Endothelial cell of umbilical vein (primary cell): ENCODE results near the gene KIF26B. TPM values are rescaled to one million over a fixed set of nuclear protein-coding genes. Genes with fewer than 3 reads are reported as not detected.

ENCODE experiments used
- BruUV-seq: library from RNA; stranded (reverse); fragments of 400-500 nt; replicated peaks from 2 replicates; lab custom pipeline; 2021; lab: Mats Ljungman, UMichigan
- CTCF ChIA-PET: fragments of 300-600, 350-600 bp; sonication (Branson Sonifier 250); formaldehyde crosslinking; loops from one replicate; lab custom pipeline; 2021; ENCODE audit warnings: antibody characterized with exemption, inconsistent platforms; lab: Charles Lee
- POLR2A ChIA-PET: fragments of 300-600, 350-600 bp; sonication (Branson Sonifier 250); formaldehyde crosslinking; loops from one replicate; lab custom pipeline; 2021; ENCODE audit warnings: antibody characterized with exemption, inconsistent platforms; lab: Charles Lee
- DNase-seq: peaks from one replicate; pipeline ENCODE4 v3.0.0-alpha.2; 2011; ENCODE audit warnings: low read depth, low spot score
- FAIRE-seq: peaks from 2 replicates; lab custom pipeline; 2011; peaks lifted over from hg19 to GRCh38; lab: Jason Lieb, UNC
- H2AFZ ChIP-seq: 2 replicates; pipeline ENCODE4 v1.6.0; 2012; ENCODE audit warnings: low read depth, low read length, control low read depth, inconsistent platforms
- H3K27ac ChIP-seq: 2 replicates; pipeline ENCODE4 v1.5.1; 2011; ENCODE audit warnings: low read depth, mild to moderate bottlenecking, control low read depth, low read length, moderate library complexity; ENCODE audit not compliant: insufficient read depth
- H3K27me3 ChIP-seq, 2 experiments: 2 replicates each; pipeline versions ENCODE4 v1.6.0 to v1.6.1; 2011; ENCODE audit warnings: low read length in 2 of 2, mixed read lengths in 1 of 2; ENCODE audit not compliant: control insufficient read depth in 2 of 2, insufficient read depth in 2 of 2
- H3K36me3 ChIP-seq, 2 experiments: 2 replicates in 1 of 2; 3 replicates in 1 of 2; pipeline ENCODE4 v1.5.1; 2011; ENCODE audit warnings: low read length in 2 of 2, mild to moderate bottlenecking in 1 of 2, moderate library complexity in 1 of 2; ENCODE audit not compliant: control insufficient read depth in 2 of 2, insufficient read depth in 2 of 2; ENCODE audit errors: extremely low read depth in 1 of 2
- H3K4me1 ChIP-seq: 3 replicates; pipeline ENCODE4 v1.5.1; 2011; ENCODE audit warnings: mild to moderate bottlenecking, low read length; ENCODE audit not compliant: control insufficient read depth, insufficient read depth; ENCODE audit errors: extremely low read depth
- H3K4me2 ChIP-seq: 2 replicates; pipeline ENCODE4 v1.6.1; 2011; ENCODE audit warnings: low read length, control low read depth, mixed read lengths; ENCODE audit not compliant: insufficient read depth
- H3K4me3 ChIP-seq, 3 experiments: fragments of 200-600 bp in 1 of 3; sonication (generic), shearing (Covaris generic) in 1 of 3; replicated peaks in 1 of 3; 2 replicates each; pipeline ENCODE4 v1.5.1; 2011 to 2016; ENCODE audit warnings: control low read depth in 3 of 3, low read length in 3 of 3, mild to moderate bottlenecking in 2 of 3, inconsistent platforms in 1 of 3, low read depth in 1 of 3, moderate library complexity in 1 of 3; ENCODE audit not compliant: insufficient read depth in 1 of 3
- H3K79me2 ChIP-seq: 2 replicates; pipeline ENCODE4 v1.6.0; 2012; ENCODE audit warnings: low read length, inconsistent platforms; ENCODE audit not compliant: control insufficient read depth, insufficient read depth
- H3K9ac ChIP-seq: replicated peaks from 2 replicates; pipeline ENCODE3; 2011; ENCODE audit warnings: low read length, control low read depth; ENCODE audit not compliant: insufficient read depth; ENCODE audit errors: extremely low read depth
- H3K9me1 ChIP-seq: replicated peaks from 3 replicates; pipeline ENCODE4 v1.6.0; 2011; ENCODE audit warnings: mild to moderate bottlenecking, low read length; ENCODE audit not compliant: control insufficient read depth, insufficient read depth; ENCODE audit errors: extremely low read depth
- H3K9me3 ChIP-seq: replicated peaks from 2 replicates; pipeline ENCODE4 v1.5.1; 2012; ENCODE audit warnings: low read length, inconsistent platforms; ENCODE audit not compliant: control insufficient read depth, insufficient read depth
- H4K20me1 ChIP-seq: replicated peaks from 2 replicates; pipeline ENCODE3; 2011; ENCODE audit warnings: mild to moderate bottlenecking, low read length; ENCODE audit not compliant: control insufficient read depth, insufficient read depth; ENCODE audit errors: extremely low read depth
- CTCF ChIP-seq, 2 donors: IDR thresholded peaks; 1 replicate in 1 of 2; 2 replicates in 1 of 2; pipeline ENCODE4 v1.5.1; 2011; ENCODE audit warnings: low read length in 2 of 2, mild to moderate bottlenecking in 2 of 2, moderate library complexity in 2 of 2, control low read depth in 1 of 2, inconsistent platforms in 1 of 2, low read depth in 1 of 2; ENCODE audit not compliant: insufficient read depth in 1 of 2; ENCODE audit errors: extremely low read depth in 1 of 2
- EZH2 ChIP-seq: IDR thresholded peaks from 2 replicates; pipeline ENCODE4 v1.6.1; 2012; ENCODE audit warnings: borderline replicate concordance, low read depth, mild to moderate bottlenecking, moderate library complexity, low read length, inconsistent platforms; ENCODE audit not compliant: severe bottlenecking
- FOS ChIP-seq: IDR thresholded peaks from 2 replicates; pipeline ENCODE4 v1.6.1; 2011; ENCODE audit warnings: mild to moderate bottlenecking, low read length, moderate library complexity, borderline replicate concordance; ENCODE audit not compliant: insufficient read depth
- GATA2 ChIP-seq: IDR thresholded peaks from 2 replicates; pipeline ENCODE4 v1.7.0; 2011; ENCODE audit warnings: low read depth, mild to moderate bottlenecking, moderate library complexity, mixed read lengths, low read length; ENCODE audit not compliant: insufficient read length, insufficient read depth
- MAX ChIP-seq: IDR thresholded peaks from 2 replicates; pipeline ENCODE4 v1.6.1; 2011; ENCODE audit not compliant: insufficient read depth, insufficient read length
- MYC ChIP-seq: IDR thresholded peaks from one replicate; pipeline ENCODE4 v1.6.1; 2011; ENCODE audit warnings: mild to moderate bottlenecking, low read depth, low read length
- POLR2A ChIP-seq: IDR thresholded peaks from 2 replicates; pipeline ENCODE4 v1.6.1; 2012; ENCODE audit warnings: low read depth, mild to moderate bottlenecking, control low read depth, low read length
- POLR2AphosphoS5 ChIP-seq: IDR thresholded peaks from 2 replicates; pipeline ENCODE4 v1.6.1; 2012; ENCODE audit warnings: low read depth, mild to moderate bottlenecking, control low read depth, low read length, moderate library complexity; ENCODE audit not compliant: insufficient read depth
- dilution Hi-C: fragments of 300-500 bp; cut with MboI; formaldehyde crosslinking; loops from one replicate; pipeline ENCODE4 v1.15.0; 2019; ENCODE audit warnings: low sequenced_read_pairs; ENCODE audit not compliant: extremely low pct_ligation_motif_present
- intact Hi-C: fragments of 100-400 bp; cut with micrococcal nuclease; formaldehyde crosslinking; loops from one replicate; pipeline ENCODE4 v1.10.0; 2022
- polyA plus RNA-seq, 4 experiments: library from polyadenylated mRNA; depleted of rRNA in 3 of 4; stranded (reverse) in 3 of 4; unstranded in 1 of 4; fragments of >200 nt; gene quantifications; 2 replicates each; pipeline versions ENCODE4 v1.2.1 to v1.2.3, GENCODE V29; 2011 to 2012; ENCODE audit warnings: missing spikeins in 1 of 4
- total RNA-seq: library from RNA; stranded (reverse); gene quantifications from 2 replicates; pipeline ENCODE4 v1.2.3, GENCODE V29; 2021

KIF26B gene
- total and polyA plus RNA-seq, 2 donors (not counting 3 experiments of a cell fraction or from before 2014, with no cell fraction given): 0.04 to 0.49 TPM

- no peak overlapping the region for H3K9ac ChIP-seq
- no peaks in the 10 kb centered on the region for H3K9me1 ChIP-seq
- no peak overlapping the region for H3K4me2 ChIP-seq
- FAIRE-seq (no peak), DNase-seq (no peak)
- H3K27ac ChIP-seq: no peak overlapping the region
- ChIA-PET POLR2A (interaction anchor here (0.7 kb wide), 1 partner anchor 20 kb away, joined by 3 read pairs; no protein-coding TSS in a partner anchor), CTCF (interaction anchor here (1.4 to 1.5 kb wide), 2 partner anchors 16 to 63 kb away, joined by 3 to 4 read pairs; no protein-coding TSS in a partner anchor)
- H3K36me3 ChIP-seq: no peaks in the 10 kb centered on the region
- H3K4me3 ChIP-seq: no peak overlapping the region
- BruUV-seq: no TSS peak
- TF ChIP-seq POLR2AphosphoS5: no peak
- no peak for TF ChIP-seq POLR2A
- TF ChIP-seq EZH2: no peak
- TF ChIP-seq MAX: no peak
- TF ChIP-seq CTCF (IDR thresholded peaks at IDR 0.05; ENCODE audit: extremely low read depth in 1 of 2, insufficient read depth in 1 of 2, low read depth in 1 of 2, low read length in 2 of 2): no peak
- no peak for TF ChIP-seq GATA2
- no peak for TF ChIP-seq MYC
- no peak for TF ChIP-seq FOS
- no peak overlapping the region for H2AFZ ChIP-seq
- H3K9me3 ChIP-seq: no peaks in the 10 kb centered on the region
- H3K27me3 ChIP-seq: peaks cover 1 to 17% of the 10 kb centered on the region in 2 experiments
- no peaks in the 10 kb centered on the region for H3K79me2 ChIP-seq
- peaks cover 8% of the 10 kb centered on the region for H3K4me1 ChIP-seq
- no peaks in the 10 kb centered on the region for H4K20me1 ChIP-seq
- dilution Hi-C loops (no loop called here), intact Hi-C loops (no loop called here)
These were observed 5.9 kb upstream of the KIF26B start for GRCh38 chr1:245148861-245149260.
